Hepatic stellate cell (primary cell): ENCODE data around the gene MSRB2.
A peak's percentile ranks its signal among the peaks of the same experiment; 100 is the strongest.

Source experiments
- DNase-seq: peaks from one replicate; pipeline ENCODE4 v3.0.0; 2011; ENCODE audit warnings: low spot score

Gene MSRB2

GRCh38 chr10:23111517-23112286 lies 16.3 kb downstream of the MSRB2 start:
- DNase-seq, result no peak

DNA sequence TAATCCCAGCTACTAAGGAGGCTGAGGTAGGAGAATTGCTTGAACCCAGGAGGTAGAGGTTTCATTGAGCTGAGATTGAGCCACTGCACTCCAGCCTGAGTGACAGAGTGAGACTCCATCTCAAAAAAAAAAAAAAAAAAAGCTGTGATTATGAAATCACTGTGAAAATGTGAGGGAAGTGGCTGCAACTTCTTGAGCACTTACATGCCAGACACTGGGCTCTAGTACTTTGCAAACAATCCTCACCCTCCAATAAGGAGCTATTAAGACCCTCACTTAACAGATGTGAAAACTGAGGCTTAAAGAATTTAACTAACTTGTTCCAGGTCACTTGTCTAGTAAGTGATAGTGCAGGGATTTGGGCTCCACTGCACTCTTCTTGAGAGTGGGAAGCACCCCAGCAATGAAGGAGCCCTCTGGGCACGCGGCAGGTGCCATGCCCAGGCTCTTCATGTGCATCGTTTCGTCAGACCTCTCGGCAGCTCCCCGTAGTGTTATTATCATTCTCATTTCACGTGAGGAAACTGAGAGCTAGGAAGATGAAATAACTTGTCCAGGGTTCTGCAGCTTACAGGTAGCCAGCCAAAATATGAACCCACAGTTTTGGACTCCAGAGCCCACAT lies 19.0 kb downstream of the MSRB2 start:
- DNase-seq, result no peak

DNA sequence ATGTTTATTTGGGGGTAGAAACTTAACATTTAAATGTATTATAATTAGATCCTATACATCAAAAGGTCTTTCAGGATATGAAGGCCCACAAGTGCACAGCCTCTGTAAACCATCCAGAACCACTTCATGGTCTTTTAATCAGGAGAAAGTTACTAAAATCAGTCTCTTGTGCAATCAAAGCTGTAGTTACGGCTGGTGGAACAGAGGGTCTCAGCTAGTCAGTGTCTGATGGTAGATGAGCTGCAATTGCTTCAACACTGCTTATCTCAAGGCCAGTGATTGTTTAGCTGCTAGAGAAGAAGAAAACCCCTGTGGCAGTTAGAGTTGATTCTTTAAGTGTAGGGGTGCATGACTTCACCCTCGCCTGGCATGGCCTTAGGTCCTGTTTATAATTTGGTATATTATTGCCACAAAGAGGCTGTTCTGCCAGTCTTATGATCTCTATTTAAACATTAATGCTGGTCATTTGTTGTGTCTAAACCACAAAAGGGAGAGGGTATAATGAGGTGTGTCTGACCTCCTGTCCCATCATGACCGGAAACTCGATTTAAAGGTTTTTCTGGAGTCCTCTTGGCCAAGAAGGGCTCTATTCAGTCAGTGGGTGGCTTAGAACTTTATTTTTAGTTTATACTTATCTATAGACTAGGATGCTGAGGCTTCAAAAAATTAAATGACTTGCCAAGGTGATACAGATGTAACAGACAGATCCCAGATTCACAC lies 21.3 kb downstream of the MSRB2 start:
- DNase-seq, result no peak

DNA sequence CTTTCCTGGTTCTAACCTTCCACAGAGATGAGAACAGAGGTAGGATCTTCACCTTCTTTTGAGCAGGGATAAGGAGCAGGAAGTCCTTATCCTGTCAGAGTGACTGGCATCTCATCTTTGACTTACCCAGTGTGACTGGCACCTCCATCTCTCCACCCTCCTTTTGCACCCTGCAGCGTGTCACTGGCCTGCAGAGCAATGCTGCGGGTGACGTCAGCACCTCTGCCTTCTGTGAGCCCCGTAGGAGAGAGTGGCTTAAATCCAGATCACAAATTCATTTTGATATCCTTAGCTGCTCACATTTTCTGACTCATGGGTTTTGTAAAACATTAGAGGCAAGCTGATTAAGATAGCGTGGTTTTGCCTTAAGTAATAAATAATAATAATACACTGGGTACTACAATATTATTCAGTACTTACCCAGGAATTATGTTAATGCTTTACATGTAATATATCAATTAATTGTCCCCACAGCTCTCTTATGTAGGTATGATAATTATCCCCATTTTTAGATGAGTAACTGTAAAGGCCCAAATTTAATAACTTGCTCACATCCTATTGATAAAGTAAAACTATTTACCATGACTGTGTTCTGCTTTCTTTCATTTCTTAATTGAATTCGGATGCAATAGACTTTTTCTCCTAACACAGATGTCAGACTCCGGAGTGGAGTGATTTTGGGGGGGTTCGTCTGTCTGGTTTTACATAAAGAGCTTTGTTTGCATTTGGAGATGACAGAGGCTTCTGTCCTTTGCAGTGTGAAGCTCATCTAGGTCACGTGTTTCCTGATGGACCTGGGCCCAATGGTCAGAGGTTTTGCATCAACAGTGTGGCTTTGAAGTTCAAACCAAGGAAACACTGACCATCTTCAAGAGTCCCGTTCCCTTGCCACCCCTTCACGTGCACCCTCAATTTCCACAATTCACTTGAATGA lies 24.9 kb downstream of the MSRB2 start:
- DNase-seq, result no peak

GRCh38 chr10:23121135-23121534 lies 25.8 kb downstream of the MSRB2 start:
- DNase-seq, result no peak

GRCh38 chr10:23136462-23136861 lies 41.1 kb downstream of the MSRB2 start:
- no peak for DNase-seq

- DNase-seq, result no peak
These were observed 44.3 kb downstream of the MSRB2 start for GRCh38 chr10:23139677-23140076.

- DNase-seq, result no peak
These were observed 46.6 kb downstream of the MSRB2 start for GRCh38 chr10:23141995-23142394.

- no peak for DNase-seq
These were observed 50.9 kb downstream of the MSRB2 start for GRCh38 chr10:23146258-23146657.

- DNase-seq, result no peak
These were observed 51.7 kb downstream of the MSRB2 start for GRCh38 chr10:23147035-23147434.

GRCh38 chr10:23148214-23148613 lies 52.8 kb downstream of the MSRB2 start:
- DNase-seq, result no peak

- DNase-seq, result no peak
These were observed 54.7 kb downstream of the MSRB2 start for GRCh38 chr10:23150091-23150490.

- no peak for DNase-seq
These were observed 55.2 kb downstream of the MSRB2 start for GRCh38 chr10:23150610-23151009.

DNA sequence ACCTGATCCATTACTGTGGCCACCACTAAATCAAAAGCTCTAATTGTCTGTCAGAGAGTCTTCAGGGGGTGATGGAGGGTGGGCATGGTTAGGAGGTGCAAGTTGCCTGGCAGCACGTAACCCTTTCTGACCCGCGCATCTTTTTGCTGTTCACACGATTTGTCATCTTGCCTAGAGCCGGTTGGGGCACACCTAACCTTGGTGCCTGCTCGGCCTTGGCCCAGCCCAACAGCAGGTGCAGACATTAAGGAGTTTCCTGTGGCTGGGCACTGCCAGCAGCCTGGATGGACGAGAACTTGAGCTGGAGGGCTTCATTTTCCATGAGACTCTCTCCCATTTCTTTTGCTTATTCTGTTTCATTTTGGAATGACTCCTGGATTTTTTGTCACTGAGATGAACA lies 55.7 kb downstream of the MSRB2 start:
- DNase-seq, result no peak

GRCh38 chr10:23155169-23155568 lies 59.8 kb downstream of the MSRB2 start:
- no peak for DNase-seq

DNA sequence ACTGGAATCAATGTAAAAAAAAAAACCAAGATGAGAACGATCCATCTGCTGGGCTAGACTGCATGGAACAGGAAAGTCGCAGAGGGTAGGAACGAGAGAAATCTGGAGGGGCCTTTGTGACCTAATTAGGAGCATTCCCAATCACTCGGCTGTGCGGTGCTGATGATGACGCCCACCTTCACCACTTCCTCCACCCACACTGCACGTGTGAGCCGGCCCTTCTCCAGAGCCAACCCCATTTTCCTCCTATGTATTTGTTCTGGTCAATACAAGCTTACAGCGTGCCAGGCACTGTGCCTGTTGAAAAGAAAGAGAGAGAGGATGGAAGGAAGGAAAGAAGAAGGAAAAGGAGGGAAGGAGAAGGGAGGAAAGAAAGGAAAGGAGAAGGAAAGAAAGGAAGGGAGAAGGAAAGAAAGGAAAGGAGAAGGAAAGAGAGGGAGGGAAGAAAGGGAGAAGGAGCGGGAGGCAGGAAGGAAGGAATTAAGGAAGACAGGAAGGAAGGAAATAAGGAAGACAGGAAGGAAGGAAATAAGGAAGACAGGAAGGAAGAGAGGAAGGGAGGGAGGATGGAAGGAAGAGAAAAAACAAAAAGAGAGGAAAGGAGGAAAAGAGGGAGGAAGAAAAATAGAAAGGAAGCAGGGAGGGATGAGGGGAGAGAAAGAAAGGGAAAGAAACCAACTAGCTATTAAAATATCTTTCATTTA lies 61.2 kb downstream of the MSRB2 start:
- no peak for DNase-seq

DNA sequence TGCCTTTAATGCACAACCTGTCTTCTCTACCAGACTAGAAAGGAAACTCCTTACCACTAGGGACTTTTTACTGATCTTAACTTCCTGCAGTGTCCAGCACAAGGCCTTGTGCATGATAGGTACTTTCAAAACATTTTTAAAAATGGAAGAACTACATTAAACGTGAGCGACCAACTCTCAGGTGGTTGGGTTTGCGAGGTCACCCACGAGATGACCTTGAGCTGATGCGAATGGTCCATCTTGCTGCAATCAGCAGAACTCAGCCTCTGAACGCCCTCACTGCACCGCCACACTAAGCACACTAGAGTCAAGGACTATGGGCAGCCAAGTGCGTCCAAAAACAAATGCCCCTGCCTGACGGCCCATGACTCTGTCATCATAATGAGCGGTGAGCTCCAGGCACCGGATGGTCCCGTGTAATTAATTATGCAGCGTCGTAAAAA lies 61.9 kb downstream of the MSRB2 start:
- no peak for DNase-seq

- DNase-seq, result no peak
These were observed 62.5 kb downstream of the MSRB2 start for GRCh38 chr10:23157691-23158369.

- DNase-seq, result peak; percentile 74
These were observed 63.0 kb downstream of the MSRB2 start for GRCh38 chr10:23158370-23158769.

- DNase-seq, result peak; percentile 42
These were observed 76.0 kb downstream of the MSRB2 start for GRCh38 chr10:23171232-23171876.
